Fibroblast of lung (primary cell): ENCODE data around the gene GRIPAP1. TPM values are rescaled to one million over a fixed set of nuclear protein-coding genes. Genes with fewer than 3 reads are reported as not detected.
"Not testable (repeated sequence)": the region's sequence is repeated elsewhere in the genome, so short reads cannot be mapped to it uniquely, and the experiment has no call there.

Experiments used
- DNase-seq, 2 donors: peaks; one replicate each; pipeline versions ENCODE4 v3.0.0 to v3.0.0-alpha.2; 2010; ENCODE audit warnings: low read depth in 2 of 2
- H2AFZ ChIP-seq: 2 replicates; pipeline ENCODE4 v1.5.1; 2012; ENCODE audit warnings: low read length, control low read depth, inconsistent platforms
- H3K27ac ChIP-seq: 2 replicates; pipeline ENCODE4 v1.5.1; 2011; ENCODE audit warnings: low read length, control low read depth; ENCODE audit not compliant: insufficient read depth
- H3K27me3 ChIP-seq: 2 replicates; pipeline ENCODE4 v1.5.1; 2011; ENCODE audit warnings: mild to moderate bottlenecking, low read length; ENCODE audit not compliant: control insufficient read depth, insufficient read depth
- H3K36me3 ChIP-seq: 2 replicates; pipeline ENCODE4 v1.5.1; 2011; ENCODE audit warnings: low read length; ENCODE audit not compliant: control insufficient read depth, insufficient read depth
- H3K4me1 ChIP-seq: 2 replicates; pipeline ENCODE4 v1.5.1; 2011; ENCODE audit warnings: low read length; ENCODE audit not compliant: control insufficient read depth, insufficient read depth; ENCODE audit errors: extremely low read depth
- H3K4me2 ChIP-seq: 2 replicates; pipeline ENCODE4 v1.5.1; 2011; ENCODE audit warnings: low read length, control low read depth; ENCODE audit not compliant: insufficient read depth; ENCODE audit errors: extremely low read depth
- H3K4me3 ChIP-seq, 4 experiments: fragments of 200-600 bp in 1 of 4; sonication (generic) in 1 of 4; replicated peaks in 1 of 4; 2 replicates each; pipeline ENCODE4 v1.5.1; 2011 to 2016; ENCODE audit warnings: low read length in 4 of 4, low read depth in 3 of 4, mild to moderate bottlenecking in 3 of 4, control low read depth in 2 of 4, inconsistent platforms in 1 of 4, mixed read lengths in 1 of 4; ENCODE audit not compliant: insufficient read depth in 1 of 4; ENCODE audit errors: control extremely low read depth in 1 of 4
- H3K79me2 ChIP-seq: 2 replicates; pipeline ENCODE4 v1.5.1; 2012; ENCODE audit warnings: mild to moderate bottlenecking, low read length, inconsistent platforms; ENCODE audit not compliant: control insufficient read depth, insufficient read depth
- H3K9ac ChIP-seq: 2 replicates; pipeline ENCODE4 v1.5.1; 2011; ENCODE audit warnings: mild to moderate bottlenecking, low read length, control low read depth; ENCODE audit not compliant: insufficient read depth
- H3K9me3 ChIP-seq: 2 replicates; pipeline ENCODE4 v1.5.1; 2012; ENCODE audit warnings: low read depth, low read length; ENCODE audit not compliant: control insufficient read depth, insufficient read depth
- H4K20me1 ChIP-seq: 2 replicates; pipeline ENCODE4 v1.5.1; 2011; ENCODE audit warnings: low read length; ENCODE audit not compliant: control insufficient read depth, insufficient read depth; ENCODE audit errors: extremely low read depth
- EZH2 ChIP-seq: IDR thresholded peaks from 2 replicates; pipeline ENCODE4 v1.5.1; 2012; ENCODE audit warnings: low read length, control low read depth, mild to moderate bottlenecking; ENCODE audit errors: missing control alignments
- polyA plus RNA-seq, 2 donors: library from polyadenylated mRNA; depleted of rRNA in 1 of 2; stranded (reverse) in 1 of 2; unstranded in 1 of 2; fragments of >200 nt; gene quantifications; 2 replicates each; pipeline ENCODE4 v1.2.1, GENCODE V29; 2011 to 2012; ENCODE audit warnings: missing spikeins in 1 of 2
- total RNA-seq: library from RNA; depleted of rRNA; stranded (reverse); fragments of >200 nt; gene quantifications from 2 replicates; pipeline ENCODE4 v1.2.1, GENCODE V29; 2014
- TF ChIP-seq, protein P1 (sequence below), 2 donors: IDR thresholded peaks in 1 of 2; conservative IDR thresholded peaks in 1 of 2; 1 replicate in 1 of 2; 2 replicates in 1 of 2; pipeline ENCODE4 v1.5.1; 2011 to 2012; ENCODE audit warnings: low read length in 2 of 2, control low read depth in 1 of 2, inconsistent platforms in 1 of 2, low read depth in 1 of 2, mild to moderate bottlenecking in 1 of 2

The GRIPAP1 gene
- total and polyA plus RNA-seq, 2 donors (not counting 1 experiment from before 2014, with no cell fraction given): 18.5 to 26.4 TPM

DNA sequence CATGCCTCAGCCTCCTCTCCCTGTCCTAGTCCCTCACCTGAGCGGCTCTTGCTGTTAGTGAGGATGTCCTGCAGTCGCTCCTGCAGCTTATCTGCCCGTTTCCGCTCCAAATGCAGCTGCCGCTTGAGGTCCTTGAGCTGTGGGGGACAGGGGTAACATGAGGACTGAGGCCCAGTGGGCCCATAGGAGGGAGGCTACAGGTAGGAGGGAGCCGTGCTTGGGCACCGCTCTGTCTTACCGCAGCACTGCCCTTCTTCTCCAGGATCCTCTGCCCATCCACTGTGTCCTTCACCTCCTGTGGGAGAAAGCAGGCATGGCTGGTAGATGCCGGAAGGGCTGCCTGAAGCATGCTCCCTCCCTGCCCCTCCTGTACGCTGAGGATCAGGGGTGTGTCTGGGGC lies 20.9 kb downstream of the GRIPAP1 start:
- Histone ChIP-seq H3K27me3 (no peaks in the 10 kb centered on the region), H3K4me3 (no peak overlapping the region), H3K4me1 (no peaks in the 10 kb centered on the region), H3K36me3 (peaks cover 5% of the 10 kb centered on the region), H3K4me2 (no peak overlapping the region), H3K9ac (no peak overlapping the region), H3K79me2 (no peaks in the 10 kb centered on the region), H2AFZ (no peak overlapping the region), H4K20me1 (no peaks in the 10 kb centered on the region), H3K27ac (no peak overlapping the region), H3K9me3 (no peaks in the 10 kb centered on the region)
- DNase-seq: no peak
- TF ChIP-seq, protein P1, sequence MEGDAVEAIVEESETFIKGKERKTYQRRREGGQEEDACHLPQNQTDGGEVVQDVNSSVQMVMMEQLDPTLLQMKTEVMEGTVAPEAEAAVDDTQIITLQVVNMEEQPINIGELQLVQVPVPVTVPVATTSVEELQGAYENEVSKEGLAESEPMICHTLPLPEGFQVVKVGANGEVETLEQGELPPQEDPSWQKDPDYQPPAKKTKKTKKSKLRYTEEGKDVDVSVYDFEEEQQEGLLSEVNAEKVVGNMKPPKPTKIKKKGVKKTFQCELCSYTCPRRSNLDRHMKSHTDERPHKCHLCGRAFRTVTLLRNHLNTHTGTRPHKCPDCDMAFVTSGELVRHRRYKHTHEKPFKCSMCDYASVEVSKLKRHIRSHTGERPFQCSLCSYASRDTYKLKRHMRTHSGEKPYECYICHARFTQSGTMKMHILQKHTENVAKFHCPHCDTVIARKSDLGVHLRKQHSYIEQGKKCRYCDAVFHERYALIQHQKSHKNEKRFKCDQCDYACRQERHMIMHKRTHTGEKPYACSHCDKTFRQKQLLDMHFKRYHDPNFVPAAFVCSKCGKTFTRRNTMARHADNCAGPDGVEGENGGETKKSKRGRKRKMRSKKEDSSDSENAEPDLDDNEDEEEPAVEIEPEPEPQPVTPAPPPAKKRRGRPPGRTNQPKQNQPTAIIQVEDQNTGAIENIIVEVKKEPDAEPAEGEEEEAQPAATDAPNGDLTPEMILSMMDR (conservative IDR thresholded peaks at IDR 0.05 in 1 of 2, IDR thresholded peaks at IDR 0.05 in 1 of 2; ENCODE audit: low read depth in 1 of 2, low read length in 2 of 2): no peak
- TF ChIP-seq EZH2: no peak

DNA sequence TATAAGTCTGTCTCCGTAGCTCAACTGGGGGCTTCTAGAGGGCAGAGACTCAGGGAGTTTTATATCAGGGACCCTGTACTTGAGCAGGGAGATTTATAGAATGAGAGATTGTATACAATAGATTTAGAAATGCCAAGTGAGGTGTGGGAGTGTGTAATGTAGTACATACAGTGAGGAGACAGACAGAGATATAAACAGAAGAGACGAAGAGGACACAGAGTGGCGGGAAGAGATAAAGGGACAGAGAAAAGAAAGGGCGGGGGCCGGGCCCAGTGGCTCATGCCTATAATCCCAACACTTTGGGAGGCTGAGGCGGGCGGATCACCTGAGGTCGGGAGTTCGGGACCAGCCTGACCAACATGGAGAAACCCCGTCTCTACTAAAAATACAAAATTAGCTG lies 21.7 kb downstream of the GRIPAP1 start:
- H3K79me2 ChIP-seq, H3K4me3 ChIP-seq, H3K9ac ChIP-seq, DNase-seq, H2AFZ ChIP-seq, H3K9me3 ChIP-seq, H3K27ac ChIP-seq, H3K4me2 ChIP-seq, H3K36me3 ChIP-seq, H4K20me1 ChIP-seq, H3K4me1 ChIP-seq, H3K27me3 ChIP-seq: not testable (repeated sequence)

DNA sequence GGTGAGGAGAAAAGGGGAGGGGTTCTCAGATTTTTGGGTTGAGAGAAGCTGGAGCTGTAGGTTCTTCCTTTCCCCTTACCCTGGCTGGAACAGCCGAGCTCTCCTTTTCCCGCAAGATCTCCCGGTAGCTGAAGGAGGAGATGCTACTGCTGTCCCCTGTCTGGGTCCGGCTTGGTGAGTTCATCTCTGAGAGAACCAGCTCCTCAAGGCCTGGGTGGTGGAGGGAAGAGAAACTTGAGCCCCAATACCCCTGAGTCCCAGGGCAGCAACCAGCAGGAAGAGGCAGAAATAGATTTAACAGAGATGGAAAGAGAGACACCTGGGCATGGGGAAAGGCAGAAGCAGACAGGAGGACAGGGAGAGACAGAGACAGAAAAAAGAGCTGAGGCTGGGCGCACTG lies 23.8 kb downstream of the GRIPAP1 start:
- H3K9me3 ChIP-seq: no peaks in the 10 kb centered on the region
- DNase-seq: no peak
- H4K20me1 ChIP-seq: no peaks in the 10 kb centered on the region
- no peak overlapping the region for H3K4me3 ChIP-seq
- H3K4me2 ChIP-seq: no peak overlapping the region
- no peaks in the 10 kb centered on the region for H3K79me2 ChIP-seq
- no peak overlapping the region for H2AFZ ChIP-seq
- no peak overlapping the region for H3K9ac ChIP-seq
- no peak overlapping the region for H3K27ac ChIP-seq
- no peaks in the 10 kb centered on the region for H3K4me1 ChIP-seq
- no peak for TF ChIP-seq EZH2
- TF ChIP-seq, protein P1 (conservative IDR thresholded peaks at IDR 0.05 in 1 of 2, IDR thresholded peaks at IDR 0.05 in 1 of 2; ENCODE audit: low read depth in 1 of 2, low read length in 2 of 2): no peak
- H3K27me3 ChIP-seq: no peaks in the 10 kb centered on the region
- H3K36me3 ChIP-seq: peaks cover 5% of the 10 kb centered on the region

DNA sequence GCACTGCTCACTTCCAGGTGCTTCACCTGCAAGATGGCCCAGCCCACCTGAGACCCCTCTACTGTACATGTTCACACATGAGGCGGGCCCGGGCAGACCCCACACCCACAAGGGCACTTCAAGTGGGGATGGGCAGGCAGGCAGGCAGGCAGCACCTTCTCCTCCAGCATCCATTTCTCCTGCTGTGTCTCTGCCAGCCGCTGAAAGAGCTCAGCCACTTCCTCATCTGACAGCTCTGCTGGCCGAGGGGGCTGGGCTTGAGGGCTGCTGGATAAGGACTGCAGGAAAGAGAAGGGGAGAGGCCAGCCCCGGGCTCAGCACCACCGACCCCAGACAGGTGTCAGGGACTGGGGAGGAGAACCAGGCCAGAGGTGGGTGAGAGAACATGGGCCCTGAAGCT lies 26.0 kb downstream of the GRIPAP1 start:
- H3K27ac ChIP-seq: no peak overlapping the region
- H3K4me3 ChIP-seq: no peak overlapping the region
- TF ChIP-seq, protein P1 (conservative IDR thresholded peaks at IDR 0.05 in 1 of 2, IDR thresholded peaks at IDR 0.05 in 1 of 2; ENCODE audit: low read depth in 1 of 2, low read length in 2 of 2): no peak
- no peak for TF ChIP-seq EZH2
- H3K79me2 ChIP-seq: no peaks in the 10 kb centered on the region
- H3K27me3 ChIP-seq: no peaks in the 10 kb centered on the region
- H3K4me2 ChIP-seq: no peak overlapping the region
- no peaks in the 10 kb centered on the region for H3K9me3 ChIP-seq
- H3K9ac ChIP-seq: no peak overlapping the region
- peaks cover 2% of the 10 kb centered on the region for H3K4me1 ChIP-seq
- no peaks in the 10 kb centered on the region for H3K36me3 ChIP-seq
- H2AFZ ChIP-seq: no peak overlapping the region
- no peaks in the 10 kb centered on the region for H4K20me1 ChIP-seq
- no peak for DNase-seq
